Osteoblast (primary cell): ENCODE measurements around the gene PRADC1. TPM values are rescaled to one million over a fixed set of nuclear protein-coding genes. Genes with fewer than 3 reads are reported as not detected.

Experiments used
- DNase-seq: peaks from one replicate; pipeline ENCODE4 v3.0.0; 2011; ENCODE audit warnings: low spot score, mixed read lengths; ENCODE audit not compliant: insufficient read length; ENCODE audit errors: missing footprints
- H2AFZ ChIP-seq: 2 replicates; pipeline ENCODE4 v1.6.0; 2011; ENCODE audit warnings: mild to moderate bottlenecking, low read length
- H3K27ac ChIP-seq: 2 replicates; pipeline ENCODE4 v1.5.1; 2011; ENCODE audit warnings: mild to moderate bottlenecking, low read depth, low read length, moderate library complexity
- H3K27me3 ChIP-seq: 2 replicates; pipeline ENCODE4 v1.6.0; 2012; ENCODE audit warnings: mild to moderate bottlenecking, control low read depth, inconsistent platforms, low read length, moderate library complexity; ENCODE audit not compliant: insufficient read depth
- H3K36me3 ChIP-seq: 2 replicates; pipeline ENCODE4 v1.5.1; 2011; ENCODE audit warnings: mild to moderate bottlenecking, low read length, control low read depth, moderate library complexity; ENCODE audit not compliant: insufficient read depth
- H3K4me1 ChIP-seq: 2 replicates; pipeline ENCODE4 v1.5.1; 2011; ENCODE audit warnings: mild to moderate bottlenecking, low read length, control low read depth, moderate library complexity; ENCODE audit not compliant: insufficient read depth
- H3K4me2 ChIP-seq: 2 replicates; pipeline ENCODE4 v1.6.0; 2011; ENCODE audit warnings: mild to moderate bottlenecking, low read length; ENCODE audit not compliant: insufficient read depth
- H3K4me3 ChIP-seq: fragments of 200-600 bp; sonication (generic); 3 replicates; pipeline ENCODE4 v1.5.1; 2012; ENCODE audit warnings: mild to moderate bottlenecking, low read length, inconsistent platforms; ENCODE audit not compliant: insufficient read depth
- H3K79me2 ChIP-seq: 2 replicates; pipeline ENCODE4 v1.6.0; 2012; ENCODE audit warnings: mild to moderate bottlenecking, low read length, control low read depth, inconsistent platforms; ENCODE audit not compliant: insufficient read depth
- H3K9me3 ChIP-seq: 2 replicates; pipeline ENCODE4 v1.5.1; 2011; ENCODE audit warnings: low read depth, low read length, control low read depth
- H4K20me1 ChIP-seq: 2 replicates; pipeline ENCODE4 v1.6.0; 2012; ENCODE audit warnings: mild to moderate bottlenecking, low read length, control low read depth; ENCODE audit not compliant: insufficient read depth
- CTCF ChIP-seq: IDR thresholded peaks from 2 replicates; pipeline ENCODE4 v1.5.1; 2011; ENCODE audit warnings: mild to moderate bottlenecking, low read depth, low read length, moderate library complexity; ENCODE audit errors: extremely low read depth
- total RNA-seq: library from RNA; depleted of rRNA; stranded (reverse); fragments of >200 nt; gene quantifications from 2 replicates; pipeline ENCODE4 v1.2.3, GENCODE V29; 2012

PRADC1 gene
- total RNA-seq, 1 donor: 15.9 TPM

- H3K4me3 ChIP-seq: no peak overlapping the region
- H2AFZ ChIP-seq: no peak overlapping the region
- no peaks in the 10 kb centered on the region for H3K9me3 ChIP-seq
- no peaks in the 10 kb centered on the region for H3K27me3 ChIP-seq
- peaks cover 4% of the 10 kb centered on the region for H4K20me1 ChIP-seq
- DNase-seq: peak; percentile 80
- H3K79me2 ChIP-seq: no peaks in the 10 kb centered on the region
- no peak overlapping the region for H3K4me2 ChIP-seq
- no peaks in the 10 kb centered on the region for H3K4me1 ChIP-seq
- no peak for TF ChIP-seq CTCF
- no peak overlapping the region for H3K27ac ChIP-seq
- H3K36me3 ChIP-seq: peaks cover under 1% of the 10 kb centered on the region
These were observed 26.8 kb upstream of the PRADC1 start for GRCh38 chr2:73259704-73260337.

GRCh38 chr2:73259276-73259675 lies 26.2 kb upstream of the PRADC1 start:
- Histone ChIP-seq H4K20me1 (peaks cover 9% of the 10 kb centered on the region), H3K9me3 (no peaks in the 10 kb centered on the region), H2AFZ (no peak overlapping the region), H3K27ac (no peak overlapping the region), H3K36me3 (peaks cover 6% of the 10 kb centered on the region), H3K27me3 (no peaks in the 10 kb centered on the region), H3K79me2 (no peaks in the 10 kb centered on the region), H3K4me2 (no peak overlapping the region), H3K4me3 (no peak overlapping the region), H3K4me1 (no peaks in the 10 kb centered on the region)
- peak; percentile 36 for DNase-seq
- no peak for TF ChIP-seq CTCF

- no peaks in the 10 kb centered on the region for H3K9me3 ChIP-seq
- TF ChIP-seq CTCF: no peak
- no peaks in the 10 kb centered on the region for H3K79me2 ChIP-seq
- no peak for DNase-seq
- H4K20me1 ChIP-seq: peaks cover 13% of the 10 kb centered on the region
- H3K36me3 ChIP-seq: peaks cover 10% of the 10 kb centered on the region
- H3K27me3 ChIP-seq: no peaks in the 10 kb centered on the region
- H3K4me3 ChIP-seq: no peak overlapping the region
- H3K4me2 ChIP-seq: no peak overlapping the region
- H3K27ac ChIP-seq: no peak overlapping the region
- H3K4me1 ChIP-seq: no peaks in the 10 kb centered on the region
- H2AFZ ChIP-seq: no peak overlapping the region
These were observed 25.8 kb upstream of the PRADC1 start for GRCh38 chr2:73258913-73259215.

- Histone ChIP-seq H3K4me1 (no peaks in the 10 kb centered on the region), H4K20me1 (peaks cover 14% of the 10 kb centered on the region), H3K79me2 (no peaks in the 10 kb centered on the region), H3K27ac (no peak overlapping the region), H2AFZ (no peak overlapping the region), H3K36me3 (peaks cover 16% of the 10 kb centered on the region), H3K4me2 (no peak overlapping the region), H3K4me3 (no peak overlapping the region), H3K9me3 (no peaks in the 10 kb centered on the region), H3K27me3 (no peaks in the 10 kb centered on the region)
- TF ChIP-seq CTCF: no peak
- DNase-seq: peak; percentile 88
These were observed 25.3 kb upstream of the PRADC1 start for GRCh38 chr2:73258186-73258912.
